GM23338 (cell line): ENCODE data around the gene UGT1A7. TPM values are rescaled to one million over a fixed set of nuclear protein-coding genes. Genes with fewer than 3 reads are reported as not detected.
"Not testable (repeated sequence)": the region's sequence is repeated elsewhere in the genome, so short reads cannot be mapped to it uniquely, and the experiment has no call there.

ENCODE experiments used
- ATAC-seq: fragments of 200-7000 bp; cut with Tn5 transposase; 3 replicates; pipeline ENCODE4 v1.9.1; 2020
- DNase-seq: peaks from one replicate; pipeline ENCODE4 v3.0.0-alpha.2; 2015; ENCODE audit warnings: low spot score
- H2AFZ ChIP-seq: fragments of 200-600 bp; sonication (generic); 2 replicates; pipeline ENCODE4 v1.8.0; 2016; ENCODE audit warnings: antibody characterized with exemption, mild to moderate bottlenecking, moderate library complexity
- H3F3A ChIP-seq: fragments of 200-600 bp; sonication (generic); replicated peaks from 2 replicates; pipeline ENCODE4 v1.8.0; 2017; ENCODE audit warnings: antibody characterized with exemption, mixed run types, low read depth
- H3K27ac ChIP-seq: fragments of 200-600 bp; sonication (generic); 2 replicates; pipeline ENCODE4 v1.6.1; 2016; ENCODE audit warnings: low read depth
- H3K27me3 ChIP-seq: fragments of 200-600 bp; sonication (generic); 2 replicates; pipeline ENCODE4 v1.8.0; 2016; ENCODE audit warnings: mild to moderate bottlenecking, mixed run types, moderate library complexity; ENCODE audit not compliant: insufficient read depth
- H3K36me3 ChIP-seq: fragments of 200-600 bp; sonication (generic); 2 replicates; pipeline ENCODE4 v1.8.0; 2016; ENCODE audit warnings: mild to moderate bottlenecking; ENCODE audit not compliant: insufficient read depth
- H3K4me1 ChIP-seq: fragments of 200-600 bp; sonication (generic); 2 replicates; pipeline ENCODE4 v1.8.0; 2016; ENCODE audit warnings: mild to moderate bottlenecking, moderate library complexity; ENCODE audit not compliant: insufficient read depth
- H3K4me2 ChIP-seq: fragments of 200-600 bp; sonication (generic); 2 replicates; pipeline ENCODE4 v1.7.1; 2017; ENCODE audit warnings: mixed run types
- H3K4me3 ChIP-seq: fragments of 200-600 bp; sonication (generic); 2 replicates; pipeline ENCODE4 v1.6.1; 2016; ENCODE audit warnings: mixed run types
- H3K79me2 ChIP-seq: fragments of 200-600 bp; sonication (generic); replicated peaks from 2 replicates; pipeline ENCODE4 v1.8.0; 2017; ENCODE audit warnings: mild to moderate bottlenecking; ENCODE audit not compliant: insufficient read depth
- H3K9me2 ChIP-seq: fragments of 200-600 bp; sonication (generic); 2 replicates; pipeline ENCODE4 v1.8.0; 2017; ENCODE audit not compliant: insufficient read depth
- H4K20me1 ChIP-seq: fragments of 200-600 bp; sonication (generic); replicated peaks from 2 replicates; pipeline ENCODE4 v1.8.0; 2017; ENCODE audit warnings: mild to moderate bottlenecking; ENCODE audit not compliant: insufficient read depth
- H3K27ac Mint-ChIP-seq: 2 replicates; pipeline ENCODE4 v1.8.0; 2020; ENCODE audit warnings: inconsistent platforms, mild to moderate bottlenecking, moderate library complexity, mixed read lengths
- H3K27me3 Mint-ChIP-seq: 3 replicates; pipeline ENCODE4 v1.8.0; 2022; ENCODE audit warnings: low read depth, mild to moderate bottlenecking, moderate library complexity, mixed read lengths, inconsistent platforms; ENCODE audit not compliant: insufficient read depth, poor library complexity
- H3K36me3 Mint-ChIP-seq: 3 replicates; pipeline ENCODE4 v1.8.0; 2021; ENCODE audit warnings: low read depth, mild to moderate bottlenecking, inconsistent platforms, moderate library complexity, mixed read lengths
- H3K4me1 Mint-ChIP-seq: 3 replicates; pipeline ENCODE4 v1.8.0; 2020; ENCODE audit warnings: mild to moderate bottlenecking, inconsistent platforms, mixed read lengths
- H3K4me3 Mint-ChIP-seq: 3 replicates; pipeline ENCODE4 v1.8.0; 2021; ENCODE audit warnings: moderate library complexity, mild to moderate bottlenecking, inconsistent platforms, mixed read lengths
- H3K9me3 Mint-ChIP-seq: 3 replicates; pipeline ENCODE4 v1.8.0; 2020; ENCODE audit warnings: moderate library complexity, mild to moderate bottlenecking, inconsistent platforms, mixed read lengths
- EZH2 ChIP-seq: fragments of 200-600 bp; sonication (generic); IDR thresholded peaks from one replicate; pipeline ENCODE4 v1.8.0; 2017; ENCODE audit warnings: antibody characterized with exemption, mild to moderate bottlenecking, low read depth; ENCODE audit not compliant: unreplicated experiment
- EZH2phosphoT487 ChIP-seq: fragments of 200-600 bp; sonication (generic); IDR thresholded peaks from one replicate; pipeline ENCODE4 v1.8.1; 2018; ENCODE audit warnings: antibody characterized with exemption; ENCODE audit not compliant: unreplicated experiment
- JUNB ChIP-seq: IDR thresholded peaks from one replicate; pipeline ENCODE4 v1.6.1; 2016; ENCODE audit warnings: antibody characterized with exemption; ENCODE audit not compliant: unreplicated experiment
- POLR2AphosphoS5 ChIP-seq: IDR thresholded peaks from 2 replicates; pipeline ENCODE4 v1.6.1; 2016; ENCODE audit warnings: antibody characterized with exemption, low read depth
- STAT1 ChIP-seq: IDR thresholded peaks from one replicate; pipeline ENCODE4 v1.6.1; 2016; ENCODE audit warnings: antibody characterized with exemption; ENCODE audit not compliant: unreplicated experiment
- ZNF114 ChIP-seq: fragments of 250-450 bp; sonication (Bioruptor Pico); IDR thresholded peaks from 2 replicates; pipeline ENCODE4 v1.5.0; 2020; ENCODE audit warnings: mild to moderate bottlenecking, moderate library complexity
- polyA plus RNA-seq: library from polyadenylated mRNA; unstranded; fragments of >200 nt; fragmentation: Nextera tagmentation; extraction: Ambion mirVana; gene quantifications from 2 replicates; pipeline ENCODE4 v1.2.1, GENCODE V29; 2016
- total RNA-seq: library from RNA; depleted of rRNA; stranded (reverse); fragments of >200 nt; shearing (Covaris generic); gene quantifications from 2 replicates; pipeline ENCODE4 v1.2.3, GENCODE V29; 2014
- TF ChIP-seq, protein P1 (sequence below): IDR thresholded peaks from one replicate; pipeline ENCODE4 v1.6.1; 2018; ENCODE audit warnings: antibody characterized with exemption; ENCODE audit not compliant: unreplicated experiment
- TF ChIP-seq, protein P2 (sequence below): fragments of 250-450 bp; sonication (Bioruptor Pico); IDR thresholded peaks from 2 replicates; pipeline ENCODE4 v1.5.0; 2020; ENCODE audit warnings: mild to moderate bottlenecking, moderate library complexity
- TF ChIP-seq, protein P3 (sequence below), 2 experiments: fragments of 200-600 bp in 1 of 2; sonication (generic) in 1 of 2; conservative IDR thresholded peaks; 2 replicates each; pipeline versions ENCODE4 v1.5.1 to v1.6.1; 2016 to 2017; ENCODE audit warnings: antibody characterized with exemption in 2 of 2, low read depth in 2 of 2, mild to moderate bottlenecking in 2 of 2, moderate library complexity in 1 of 2
- TF ChIP-seq, protein P4 (sequence below): IDR thresholded peaks from 2 replicates; pipeline ENCODE4 v1.6.1; 2016; ENCODE audit warnings: antibody characterized with exemption

The UGT1A7 gene
- total and polyA plus RNA-seq, 2 experiments from 2014 or later = not detected

DNA sequence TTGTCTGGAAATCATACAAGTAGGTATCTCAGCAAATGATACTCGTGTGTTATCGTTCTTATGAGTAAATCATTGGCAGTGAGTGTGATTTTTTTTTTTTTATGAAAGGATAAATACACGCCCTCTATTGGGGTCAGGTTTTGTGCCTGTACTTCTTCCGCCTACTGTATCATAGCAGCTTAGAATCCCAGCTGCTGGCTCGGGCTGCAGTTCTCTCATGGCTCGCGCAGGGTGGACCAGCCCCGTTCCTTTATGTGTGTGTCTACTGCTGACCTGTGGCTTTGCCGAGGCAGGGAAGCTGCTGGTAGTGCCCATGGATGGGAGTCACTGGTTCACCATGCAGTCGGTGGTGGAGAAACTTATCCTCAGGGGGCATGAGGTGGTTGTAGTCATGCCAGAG, 45.4 kb upstream of the UGT1A7 start, which contains the start of gene UGT1A10:
Gene UGT1A10, plus strand, starts transcription at position 143 of the 400 bp plus-strand sequence. Its CDS starts 75 bp downstream, at position 218.
- not testable (repeated sequence) for H3K4me3 ChIP-seq, H3K79me2 ChIP-seq, DNase-seq, H3K27ac Mint-ChIP-seq, H3K27ac ChIP-seq, H3K36me3 ChIP-seq, H3K9me3 Mint-ChIP-seq, ATAC-seq, H3F3A ChIP-seq, H3K4me3 Mint-ChIP-seq, H3K4me1 Mint-ChIP-seq, H3K4me2 ChIP-seq, H3K27me3 Mint-ChIP-seq, H3K27me3 ChIP-seq, H3K36me3 Mint-ChIP-seq, H3K9me2 ChIP-seq, H2AFZ ChIP-seq, H3K4me1 ChIP-seq, H4K20me1 ChIP-seq

DNA sequence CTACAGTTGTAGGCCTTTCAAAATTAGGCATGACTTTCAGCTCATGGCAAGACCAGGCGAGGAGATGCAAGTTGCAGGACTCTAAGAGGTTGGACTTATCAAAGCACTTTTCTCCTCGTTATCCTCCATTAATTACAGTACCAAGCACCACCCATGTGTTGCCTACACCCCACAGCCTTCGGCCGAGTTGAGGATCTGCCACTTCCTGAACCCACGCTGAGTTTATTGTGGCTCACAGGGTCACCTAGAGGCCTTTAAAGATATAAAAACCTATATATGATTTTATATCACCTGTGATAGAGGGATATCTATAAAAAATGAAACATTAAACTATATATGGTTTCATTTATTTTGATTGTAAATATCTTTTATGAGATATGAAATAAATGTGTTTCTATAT, 42.9 kb upstream of the UGT1A7 start:
- Histone ChIP-seq H3K27ac (no peak overlapping the region), H3K4me3 (no peak overlapping the region), H3K36me3 (no peaks in the 10 kb centered on the region), H3K27me3 (no peaks in the 10 kb centered on the region), H3K9me2 (no peaks in the 10 kb centered on the region; the same call in 1 of the 2 replicates), H2AFZ (no peak overlapping the region), H3K4me2 (no peak overlapping the region), H3K79me2 (no peaks in the 10 kb centered on the region), H3K4me1 (no peaks in the 10 kb centered on the region), H3F3A (no peaks in the 10 kb centered on the region), H4K20me1 (no peaks in the 10 kb centered on the region)
- H3K4me3 Mint-ChIP-seq = no peak overlapping the region
- no peaks in the 10 kb centered on the region for H3K27me3 Mint-ChIP-seq
- no peak for DNase-seq
- no peaks in the 10 kb centered on the region for H3K36me3 Mint-ChIP-seq
- ATAC-seq = no peak
- H3K4me1 Mint-ChIP-seq = no peaks in the 10 kb centered on the region
- H3K27ac Mint-ChIP-seq = no peak overlapping the region
- no peaks in the 10 kb centered on the region; the same call in 2 of the 3 replicates for H3K9me3 Mint-ChIP-seq
- TF ChIP-seq EZH2 = no peak
- TF ChIP-seq ZNF114 (CRISPR knock-in tag) = no peak
- TF ChIP-seq, protein P1, sequence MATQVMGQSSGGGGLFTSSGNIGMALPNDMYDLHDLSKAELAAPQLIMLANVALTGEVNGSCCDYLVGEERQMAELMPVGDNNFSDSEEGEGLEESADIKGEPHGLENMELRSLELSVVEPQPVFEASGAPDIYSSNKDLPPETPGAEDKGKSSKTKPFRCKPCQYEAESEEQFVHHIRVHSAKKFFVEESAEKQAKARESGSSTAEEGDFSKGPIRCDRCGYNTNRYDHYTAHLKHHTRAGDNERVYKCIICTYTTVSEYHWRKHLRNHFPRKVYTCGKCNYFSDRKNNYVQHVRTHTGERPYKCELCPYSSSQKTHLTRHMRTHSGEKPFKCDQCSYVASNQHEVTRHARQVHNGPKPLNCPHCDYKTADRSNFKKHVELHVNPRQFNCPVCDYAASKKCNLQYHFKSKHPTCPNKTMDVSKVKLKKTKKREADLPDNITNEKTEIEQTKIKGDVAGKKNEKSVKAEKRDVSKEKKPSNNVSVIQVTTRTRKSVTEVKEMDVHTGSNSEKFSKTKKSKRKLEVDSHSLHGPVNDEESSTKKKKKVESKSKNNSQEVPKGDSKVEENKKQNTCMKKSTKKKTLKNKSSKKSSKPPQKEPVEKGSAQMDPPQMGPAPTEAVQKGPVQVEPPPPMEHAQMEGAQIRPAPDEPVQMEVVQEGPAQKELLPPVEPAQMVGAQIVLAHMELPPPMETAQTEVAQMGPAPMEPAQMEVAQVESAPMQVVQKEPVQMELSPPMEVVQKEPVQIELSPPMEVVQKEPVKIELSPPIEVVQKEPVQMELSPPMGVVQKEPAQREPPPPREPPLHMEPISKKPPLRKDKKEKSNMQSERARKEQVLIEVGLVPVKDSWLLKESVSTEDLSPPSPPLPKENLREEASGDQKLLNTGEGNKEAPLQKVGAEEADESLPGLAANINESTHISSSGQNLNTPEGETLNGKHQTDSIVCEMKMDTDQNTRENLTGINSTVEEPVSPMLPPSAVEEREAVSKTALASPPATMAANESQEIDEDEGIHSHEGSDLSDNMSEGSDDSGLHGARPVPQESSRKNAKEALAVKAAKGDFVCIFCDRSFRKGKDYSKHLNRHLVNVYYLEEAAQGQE = no peak
- TF ChIP-seq POLR2AphosphoS5 = no peak
- TF ChIP-seq STAT1 = no peak
- TF ChIP-seq EZH2phosphoT487 = no peak
- TF ChIP-seq JUNB = no peak
- TF ChIP-seq, protein P2, sequence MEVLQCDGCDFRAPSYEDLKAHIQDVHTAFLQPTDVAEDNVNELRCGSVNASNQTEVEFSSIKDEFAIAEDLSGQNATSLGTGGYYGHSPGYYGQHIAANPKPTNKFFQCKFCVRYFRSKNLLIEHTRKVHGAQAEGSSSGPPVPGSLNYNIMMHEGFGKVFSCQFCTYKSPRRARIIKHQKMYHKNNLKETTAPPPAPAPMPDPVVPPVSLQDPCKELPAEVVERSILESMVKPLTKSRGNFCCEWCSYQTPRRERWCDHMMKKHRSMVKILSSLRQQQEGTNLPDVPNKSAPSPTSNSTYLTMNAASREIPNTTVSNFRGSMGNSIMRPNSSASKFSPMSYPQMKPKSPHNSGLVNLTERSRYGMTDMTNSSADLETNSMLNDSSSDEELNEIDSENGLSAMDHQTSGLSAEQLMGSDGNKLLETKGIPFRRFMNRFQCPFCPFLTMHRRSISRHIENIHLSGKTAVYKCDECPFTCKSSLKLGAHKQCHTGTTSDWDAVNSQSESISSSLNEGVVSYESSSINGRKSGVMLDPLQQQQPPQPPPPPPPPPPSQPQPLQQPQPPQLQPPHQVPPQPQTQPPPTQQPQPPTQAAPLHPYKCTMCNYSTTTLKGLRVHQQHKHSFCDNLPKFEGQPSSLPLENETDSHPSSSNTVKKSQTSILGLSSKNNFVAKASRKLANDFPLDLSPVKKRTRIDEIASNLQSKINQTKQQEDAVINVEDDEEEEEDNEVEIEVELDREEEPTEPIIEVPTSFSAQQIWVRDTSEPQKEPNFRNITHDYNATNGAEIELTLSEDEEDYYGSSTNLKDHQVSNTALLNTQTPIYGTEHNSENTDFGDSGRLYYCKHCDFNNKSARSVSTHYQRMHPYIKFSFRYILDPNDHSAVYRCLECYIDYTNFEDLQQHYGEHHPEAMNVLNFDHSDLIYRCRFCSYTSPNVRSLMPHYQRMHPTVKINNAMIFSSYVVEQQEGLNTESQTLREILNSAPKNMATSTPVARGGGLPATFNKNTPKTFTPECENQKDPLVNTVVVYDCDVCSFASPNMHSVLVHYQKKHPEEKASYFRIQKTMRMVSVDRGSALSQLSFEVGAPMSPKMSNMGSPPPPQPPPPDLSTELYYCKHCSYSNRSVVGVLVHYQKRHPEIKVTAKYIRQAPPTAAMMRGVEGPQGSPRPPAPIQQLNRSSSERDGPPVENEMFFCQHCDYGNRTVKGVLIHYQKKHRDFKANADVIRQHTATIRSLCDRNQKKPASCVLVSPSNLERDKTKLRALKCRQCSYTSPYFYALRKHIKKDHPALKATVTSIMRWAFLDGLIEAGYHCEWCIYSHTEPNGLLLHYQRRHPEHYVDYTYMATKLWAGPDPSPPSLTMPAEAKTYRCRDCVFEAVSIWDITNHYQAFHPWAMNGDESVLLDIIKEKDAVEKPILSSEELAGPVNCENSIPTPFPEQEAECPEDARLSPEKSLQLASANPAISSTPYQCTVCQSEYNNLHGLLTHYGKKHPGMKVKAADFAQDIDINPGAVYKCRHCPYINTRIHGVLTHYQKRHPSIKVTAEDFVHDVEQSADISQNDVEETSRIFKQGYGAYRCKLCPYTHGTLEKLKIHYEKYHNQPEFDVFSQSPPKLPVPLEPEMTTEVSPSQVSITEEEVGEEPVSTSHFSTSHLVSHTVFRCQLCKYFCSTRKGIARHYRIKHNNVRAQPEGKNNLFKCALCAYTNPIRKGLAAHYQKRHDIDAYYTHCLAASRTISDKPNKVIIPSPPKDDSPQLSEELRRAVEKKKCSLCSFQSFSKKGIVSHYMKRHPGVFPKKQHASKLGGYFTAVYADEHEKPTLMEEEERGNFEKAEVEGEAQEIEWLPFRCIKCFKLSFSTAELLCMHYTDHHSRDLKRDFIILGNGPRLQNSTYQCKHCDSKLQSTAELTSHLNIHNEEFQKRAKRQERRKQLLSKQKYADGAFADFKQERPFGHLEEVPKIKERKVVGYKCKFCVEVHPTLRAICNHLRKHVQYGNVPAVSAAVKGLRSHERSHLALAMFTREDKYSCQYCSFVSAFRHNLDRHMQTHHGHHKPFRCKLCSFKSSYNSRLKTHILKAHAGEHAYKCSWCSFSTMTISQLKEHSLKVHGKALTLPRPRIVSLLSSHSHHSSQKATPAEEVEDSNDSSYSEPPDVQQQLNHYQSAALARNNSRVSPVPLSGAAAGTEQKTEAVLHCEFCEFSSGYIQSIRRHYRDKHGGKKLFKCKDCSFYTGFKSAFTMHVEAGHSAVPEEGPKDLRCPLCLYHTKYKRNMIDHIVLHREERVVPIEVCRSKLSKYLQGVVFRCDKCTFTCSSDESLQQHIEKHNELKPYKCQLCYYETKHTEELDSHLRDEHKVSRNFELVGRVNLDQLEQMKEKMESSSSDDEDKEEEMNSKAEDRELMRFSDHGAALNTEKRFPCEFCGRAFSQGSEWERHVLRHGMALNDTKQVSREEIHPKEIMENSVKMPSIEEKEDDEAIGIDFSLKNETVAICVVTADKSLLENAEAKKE = no peak
- TF ChIP-seq, protein P3, sequence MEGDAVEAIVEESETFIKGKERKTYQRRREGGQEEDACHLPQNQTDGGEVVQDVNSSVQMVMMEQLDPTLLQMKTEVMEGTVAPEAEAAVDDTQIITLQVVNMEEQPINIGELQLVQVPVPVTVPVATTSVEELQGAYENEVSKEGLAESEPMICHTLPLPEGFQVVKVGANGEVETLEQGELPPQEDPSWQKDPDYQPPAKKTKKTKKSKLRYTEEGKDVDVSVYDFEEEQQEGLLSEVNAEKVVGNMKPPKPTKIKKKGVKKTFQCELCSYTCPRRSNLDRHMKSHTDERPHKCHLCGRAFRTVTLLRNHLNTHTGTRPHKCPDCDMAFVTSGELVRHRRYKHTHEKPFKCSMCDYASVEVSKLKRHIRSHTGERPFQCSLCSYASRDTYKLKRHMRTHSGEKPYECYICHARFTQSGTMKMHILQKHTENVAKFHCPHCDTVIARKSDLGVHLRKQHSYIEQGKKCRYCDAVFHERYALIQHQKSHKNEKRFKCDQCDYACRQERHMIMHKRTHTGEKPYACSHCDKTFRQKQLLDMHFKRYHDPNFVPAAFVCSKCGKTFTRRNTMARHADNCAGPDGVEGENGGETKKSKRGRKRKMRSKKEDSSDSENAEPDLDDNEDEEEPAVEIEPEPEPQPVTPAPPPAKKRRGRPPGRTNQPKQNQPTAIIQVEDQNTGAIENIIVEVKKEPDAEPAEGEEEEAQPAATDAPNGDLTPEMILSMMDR (conservative IDR thresholded peaks at IDR 0.05; ENCODE audit: low read depth in 2 of 2) = no peak
- TF ChIP-seq, protein P4, sequence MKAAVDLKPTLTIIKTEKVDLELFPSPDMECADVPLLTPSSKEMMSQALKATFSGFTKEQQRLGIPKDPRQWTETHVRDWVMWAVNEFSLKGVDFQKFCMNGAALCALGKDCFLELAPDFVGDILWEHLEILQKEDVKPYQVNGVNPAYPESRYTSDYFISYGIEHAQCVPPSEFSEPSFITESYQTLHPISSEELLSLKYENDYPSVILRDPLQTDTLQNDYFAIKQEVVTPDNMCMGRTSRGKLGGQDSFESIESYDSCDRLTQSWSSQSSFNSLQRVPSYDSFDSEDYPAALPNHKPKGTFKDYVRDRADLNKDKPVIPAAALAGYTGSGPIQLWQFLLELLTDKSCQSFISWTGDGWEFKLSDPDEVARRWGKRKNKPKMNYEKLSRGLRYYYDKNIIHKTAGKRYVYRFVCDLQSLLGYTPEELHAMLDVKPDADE = no peak
